ENCODE measurements around the gene BRSK1. TPM values are rescaled to one million over a fixed set of nuclear protein-coding genes. Genes with fewer than 3 reads are reported as not detected.

BRSK1 gene
- total and polyA plus RNA-seq, 10 of the 15 experiments (the other 5 are each of a cell fraction or from before 2014, with no cell fraction given): 0.03 to 0.76 (median 0.25) TPM; not detected in 4

GRCh38 chr19:55258828-55259539 lies 24.8 kb upstream of the BRSK1 start, which contains the start of gene PPP6R1 (continued):
- TF ChIP-seq RELA (IDR thresholded peaks at IDR 0.05; ENCODE audit: borderline replicate concordance, partially characterized antibody) (peak; percentile 58), FOXK2 (IDR thresholded peaks at IDR 0.05) (peak; percentile 52; the same call in 1 of the 2 replicates), CBFB (IDR thresholded peaks at IDR 0.05; ENCODE audit: low read depth) (peak; percentile 60), CHD4 (IDR thresholded peaks at IDR 0.05) (no peak), ZNF622 (IDR thresholded peaks at IDR 0.05) (no peak), MYC (IDR thresholded peaks at IDR 0.05; ENCODE audit: insufficient read depth, insufficient read length, insufficient replicate concordance, low read length, severe bottlenecking) (no peak), ASH2L (IDR thresholded peaks at IDR 0.05; ENCODE audit: borderline replicate concordance, low read depth) (no peak), REST (IDR thresholded peaks at IDR 0.05; ENCODE audit: low read depth, low read length) (no peak; the same call in 1 of the 2 replicates), NBN (IDR thresholded peaks at IDR 0.05) (peak; percentile 99), ESRRA (IDR thresholded peaks at IDR 0.05; ENCODE audit: low read length) (no peak), SMAD5 (IDR thresholded peaks at IDR 0.05; ENCODE audit: low read depth) (peak; percentile 87; the same call in 1 of the 2 replicates), EGR1 (IDR thresholded peaks at IDR 0.05; ENCODE audit: borderline replicate concordance in 1 of 2, low read depth in 2 of 2, low read length in 2 of 2) (peak in 1 of 2 experiments; percentile 35; a peak in 1 of 3 replicates), MYB (IDR thresholded peaks at IDR 0.05; ENCODE audit: borderline replicate concordance, low read depth, low read length) (peak; percentile 47; the same call in 1 of the 2 replicates), BACH1 (IDR thresholded peaks at IDR 0.05; ENCODE audit: borderline replicate concordance) (0 out of 2 replicates have a peak, but pooled peaks have one; percentile 19), HDAC2 (IDR thresholded peaks at IDR 0.05) (no peak; the same call in 1 of the 2 replicates), STAT3 (IDR thresholded peaks at IDR 0.05; ENCODE audit: low read depth, low read length) (peak; percentile 88), SREBF2 (IDR thresholded peaks at IDR 0.05; ENCODE audit: low read length) (no peak), SIN3A (IDR thresholded peaks at IDR 0.05; ENCODE audit: low read depth, low read length) (no peak; the same call in 1 of the 2 replicates), EZH2 (IDR thresholded peaks at IDR 0.05; ENCODE audit: borderline replicate concordance, control insufficient read depth, low read depth, low read length) (no peak), ZNF384 (IDR thresholded peaks at IDR 0.05; ENCODE audit: borderline replicate concordance, low read depth, low read length) (no peak), SMC3 (IDR thresholded peaks at IDR 0.05; ENCODE audit: borderline replicate concordance, low read length) (no peak), CUX1 (IDR thresholded peaks at IDR 0.05; ENCODE audit: insufficient replicate concordance, low read depth, low read length) (no peak), SMAD1 (IDR thresholded peaks at IDR 0.05; ENCODE audit: low read depth, partially characterized antibody) (peak; percentile 91)
